ENCODE measurements around the gene LRR1. TPM values are rescaled to one million over a fixed set of nuclear protein-coding genes. Genes with fewer than 3 reads are reported as not detected.
"Not testable (repeated sequence)": the region's sequence is repeated elsewhere in the genome, so short reads cannot be mapped to it uniquely, and the experiment has no call there.

The LRR1 gene
- total RNA-seq, 4 donors from 2014 or later, result 5.2 to 8.9 (median 6.9) TPM

GRCh38 chr14:49641697-49642129 lies 43.0 kb downstream of the LRR1 start:
- peaks cover 4 to 6% of the 10 kb centered on the region in 2 donors for H3K4me1 ChIP-seq
- peak; percentile 17 to 18 for DNase-seq
- H3K36me3 ChIP-seq, result no peaks in the 10 kb centered on the region
- WGBS, 2 donors, result 66% methylated on average over 8 of the region's 8 CpGs
- no peak overlapping the region for H3K4me3 ChIP-seq (replicated peaks in 1 of 3)
- intact Hi-C loops (cut with DNase I), result no loop called here
- no peaks in the 10 kb centered on the region for H3K9me3 ChIP-seq
- no peak overlapping the region for H3K27ac ChIP-seq
- H3K27me3 ChIP-seq, result no peaks in the 10 kb centered on the region
- TF ChIP-seq POLR2A (IDR thresholded peaks at IDR 0.05) (no peak), CTCF (IDR thresholded peaks at IDR 0.05) (no peak)

GRCh38 chr14:49642163-49642562 lies 43.4 kb downstream of the LRR1 start:
- intact Hi-C loops (cut with DNase I), result no loop called here
- H3K27ac ChIP-seq, result no peak overlapping the region

GRCh38 chr14:49653508-49653907 lies 54.8 kb downstream of the LRR1 start:
- Histone ChIP-seq H3K36me3 (no peaks in the 10 kb centered on the region), H3K27me3 (no peaks in the 10 kb centered on the region), H3K27ac (no peak overlapping the region), H3K4me3 (replicated peaks in 1 of 3) (no peak overlapping the region), H3K4me1 (no peaks in the 10 kb centered on the region), H3K9me3 (no peaks in the 10 kb centered on the region)
- intact Hi-C loops (cut with DNase I), result no loop called here
- no peak for TF ChIP-seq CTCF (IDR thresholded peaks at IDR 0.05)
- TF ChIP-seq POLR2A (IDR thresholded peaks at IDR 0.05), result no peak
- WGBS, 2 donors, result 94 to 99% methylated on average over 6 of the region's 6 CpGs
- no peak for DNase-seq

More at GRCh38 chr14:49642163-49642562, 43.4 kb downstream of the LRR1 start:
- Histone ChIP-seq H3K4me1 (peaks cover 4 to 6% of the 10 kb centered on the region in 2 donors), H3K27me3 (no peaks in the 10 kb centered on the region), H3K36me3 (no peaks in the 10 kb centered on the region), H3K4me3 (replicated peaks in 1 of 3) (no peak overlapping the region), H3K9me3 (no peaks in the 10 kb centered on the region)
- no peak for TF ChIP-seq CTCF (IDR thresholded peaks at IDR 0.05)
- DNase-seq, result no peak

- H3K36me3 ChIP-seq, result no peaks in the 10 kb centered on the region
- no peak overlapping the region for H3K27ac ChIP-seq
- WGBS, 2 donors, result 96 to 98% methylated on average over 3 of the region's 3 CpGs
- no peaks in the 10 kb centered on the region for H3K27me3 ChIP-seq
- no peaks in the 10 kb centered on the region for H3K9me3 ChIP-seq
- no peak overlapping the region for H3K4me3 ChIP-seq (replicated peaks in 1 of 3)
- DNase-seq, result no peak
- intact Hi-C loops (cut with DNase I), result no loop called here
- TF ChIP-seq CTCF (IDR thresholded peaks at IDR 0.05) (no peak), POLR2A (IDR thresholded peaks at IDR 0.05) (no peak)
- no peaks in the 10 kb centered on the region for H3K4me1 ChIP-seq
Measured at GRCh38 chr14:49654511-49654910, 55.8 kb downstream of the LRR1 start.

- H3K27me3 ChIP-seq; H3K4me1 ChIP-seq; H3K36me3 ChIP-seq; H3K4me3 ChIP-seq (replicated peaks in 1 of 3); DNase-seq; H3K9me3 ChIP-seq; intact Hi-C loops (cut with DNase I); H3K27ac ChIP-seq: not testable (repeated sequence)
- 97 to 98% methylated on average over 6 of the region's 6 CpGs for WGBS, 2 donors
Measured at GRCh38 chr14:49657500-49657899, 58.8 kb downstream of the LRR1 start.

Data from thyroid gland (tissue), 4 donors.